ENCODE measurements around the gene EHBP1. TPM values are rescaled to one million over a fixed set of nuclear protein-coding genes. Genes with fewer than 3 reads are reported as not detected.

Gene EHBP1
- total and polyA plus RNA-seq, 11 donors = 5.2 to 34.2 (median 18.1) TPM

DNA sequence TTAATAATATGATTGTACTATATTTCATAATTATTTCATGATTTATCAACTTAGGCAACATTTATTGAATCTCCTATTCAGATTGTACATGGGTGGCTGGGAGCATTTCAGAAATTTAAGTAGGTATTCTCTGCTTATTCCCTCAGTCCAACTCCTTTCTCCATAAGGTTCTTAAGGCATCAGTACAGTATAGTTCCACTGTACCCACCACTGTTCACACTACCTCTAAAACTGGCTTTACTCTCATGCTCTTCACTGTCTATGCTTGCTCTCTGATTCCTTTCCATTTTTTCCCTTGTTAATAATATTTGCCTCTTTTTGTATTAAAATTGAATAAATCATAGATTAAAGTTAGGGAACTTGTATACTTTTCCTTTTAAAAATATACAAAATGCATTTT is 89.8 kb downstream of the EHBP1 start:
- Histone ChIP-seq H3K36me3 (no peaks in the 10 kb centered on the region), H3K4me1 (peaks cover 0 to 23% (median 3%) of the 10 kb centered on the region in 12 donors), H3K27ac (no peak overlapping the region), H3K4me3 (no peak overlapping the region), H3K9me3 (no peaks in the 10 kb centered on the region), H3K27me3 (no peaks in the 10 kb centered on the region)
- intact Hi-C loops (cut with DNase I) = no loop called here
- no peak for DNase-seq
- no peak for ATAC-seq
- TF ChIP-seq POLR2A (IDR thresholded peaks at IDR 0.05) = no peak
- TF ChIP-seq, protein P1, sequence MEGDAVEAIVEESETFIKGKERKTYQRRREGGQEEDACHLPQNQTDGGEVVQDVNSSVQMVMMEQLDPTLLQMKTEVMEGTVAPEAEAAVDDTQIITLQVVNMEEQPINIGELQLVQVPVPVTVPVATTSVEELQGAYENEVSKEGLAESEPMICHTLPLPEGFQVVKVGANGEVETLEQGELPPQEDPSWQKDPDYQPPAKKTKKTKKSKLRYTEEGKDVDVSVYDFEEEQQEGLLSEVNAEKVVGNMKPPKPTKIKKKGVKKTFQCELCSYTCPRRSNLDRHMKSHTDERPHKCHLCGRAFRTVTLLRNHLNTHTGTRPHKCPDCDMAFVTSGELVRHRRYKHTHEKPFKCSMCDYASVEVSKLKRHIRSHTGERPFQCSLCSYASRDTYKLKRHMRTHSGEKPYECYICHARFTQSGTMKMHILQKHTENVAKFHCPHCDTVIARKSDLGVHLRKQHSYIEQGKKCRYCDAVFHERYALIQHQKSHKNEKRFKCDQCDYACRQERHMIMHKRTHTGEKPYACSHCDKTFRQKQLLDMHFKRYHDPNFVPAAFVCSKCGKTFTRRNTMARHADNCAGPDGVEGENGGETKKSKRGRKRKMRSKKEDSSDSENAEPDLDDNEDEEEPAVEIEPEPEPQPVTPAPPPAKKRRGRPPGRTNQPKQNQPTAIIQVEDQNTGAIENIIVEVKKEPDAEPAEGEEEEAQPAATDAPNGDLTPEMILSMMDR (IDR thresholded peaks at IDR 0.05) = no peak

DNA sequence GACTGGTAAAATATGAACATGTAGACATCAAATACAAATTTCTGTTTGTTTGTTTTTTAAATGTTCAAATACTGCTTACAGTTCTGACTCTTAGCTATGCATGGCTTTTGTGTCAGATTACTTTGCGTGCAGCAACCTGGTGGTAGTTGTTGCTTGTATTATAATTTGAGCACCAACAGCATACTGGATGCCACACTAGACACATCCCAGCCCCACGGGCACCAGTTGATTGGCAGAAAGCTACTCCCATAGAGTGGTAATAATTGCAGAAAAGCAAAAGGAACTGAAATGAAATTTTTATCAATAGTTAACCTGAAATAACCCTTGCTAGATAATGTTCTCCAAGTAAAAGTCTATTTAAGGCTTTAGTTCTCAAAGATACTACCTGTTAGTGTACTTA is 91.6 kb downstream of the EHBP1 start:
- peaks cover 0 to 21% (median 3%) of the 10 kb centered on the region in 12 donors for H3K4me1 ChIP-seq
- no peaks in the 10 kb centered on the region for H3K36me3 ChIP-seq
- intact Hi-C loops (cut with DNase I) = no loop called here
- H3K27ac ChIP-seq = no peak overlapping the region
- ATAC-seq = no peak
- TF ChIP-seq, protein P1 (IDR thresholded peaks at IDR 0.05) = no peak
- no peak for TF ChIP-seq POLR2A (IDR thresholded peaks at IDR 0.05)
- 93 to 100% (median 98%) methylated on average over 2 of the region's 2 CpGs for WGBS, 4 donors
- H3K4me3 ChIP-seq = no peak overlapping the region
- DNase-seq = no peak
- no peaks in the 10 kb centered on the region for H3K27me3 ChIP-seq
- H3K9me3 ChIP-seq = no peaks in the 10 kb centered on the region

DNA sequence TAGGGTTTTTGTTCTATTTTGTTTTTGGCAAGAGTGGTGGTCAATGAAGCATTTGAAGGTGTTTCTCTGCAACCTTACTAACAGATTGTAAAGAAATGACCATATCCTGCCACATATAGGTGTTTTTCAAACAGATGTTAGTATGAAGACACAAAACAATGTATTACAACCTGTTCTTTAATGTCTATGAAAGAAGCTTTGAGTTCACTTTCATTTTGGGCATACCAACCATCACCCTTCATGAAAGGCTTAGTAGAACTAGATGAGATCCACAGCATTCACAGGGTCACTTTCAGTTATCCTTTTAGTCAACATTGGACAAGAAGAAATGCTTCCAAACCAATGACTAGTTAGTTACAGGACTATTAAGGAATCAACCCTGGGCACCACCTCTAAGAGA is 95.1 kb downstream of the EHBP1 start:
- no peak for TF ChIP-seq POLR2A (IDR thresholded peaks at IDR 0.05)
- TF ChIP-seq, protein P1 (IDR thresholded peaks at IDR 0.05) = no peak
- Histone ChIP-seq H3K4me3 (no peak overlapping the region), H3K27ac (no peak overlapping the region), H3K27me3 (no peaks in the 10 kb centered on the region), H3K36me3 (no peaks in the 10 kb centered on the region), H3K9me3 (no peaks in the 10 kb centered on the region), H3K4me1 (peaks cover 0 to 11% (median 0%) of the 10 kb centered on the region in 12 donors)
- intact Hi-C loops (cut with DNase I) = no loop called here
- DNase-seq = no peak
- no peak for ATAC-seq

DNA sequence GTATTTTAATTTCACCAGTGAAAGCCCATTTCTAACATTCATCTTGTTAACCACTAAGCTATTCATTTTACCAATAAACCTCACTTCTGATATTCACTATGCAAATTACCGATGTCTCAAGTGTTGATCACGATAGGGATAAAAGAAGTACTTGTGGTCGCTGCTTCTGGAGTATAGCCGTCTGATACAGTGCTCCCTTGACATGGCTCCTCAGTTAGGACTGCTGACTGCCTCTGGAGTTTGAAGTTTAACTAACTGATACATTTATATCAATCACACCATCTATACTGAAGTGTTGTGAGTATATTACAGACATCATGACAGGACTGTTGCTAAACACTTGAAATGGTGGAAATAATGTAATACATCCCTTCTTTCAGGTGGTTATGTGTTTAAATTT is 95.6 kb downstream of the EHBP1 start:
- TF ChIP-seq, protein P1 (IDR thresholded peaks at IDR 0.05) = no peak
- no peak for TF ChIP-seq POLR2A (IDR thresholded peaks at IDR 0.05)
- Histone ChIP-seq H3K27ac (no peak overlapping the region), H3K9me3 (no peaks in the 10 kb centered on the region), H3K4me3 (no peak overlapping the region), H3K27me3 (no peaks in the 10 kb centered on the region), H3K4me1 (peaks cover 0 to 6% (median 0%) of the 10 kb centered on the region in 12 donors), H3K36me3 (no peaks in the 10 kb centered on the region)
- DNase-seq (no peak), ATAC-seq (no peak)
- intact Hi-C loops (cut with DNase I) = no loop called here
- WGBS, 4 donors = 89 to 93% (median 92%) methylated on average over 4 of the region's 4 CpGs
